PC-3 (cell line): Measurements from ENCODE around the gene IRS2. TPM values are rescaled to one million over a fixed set of nuclear protein-coding genes. Genes with fewer than 3 reads are reported as not detected.

ENCODE experiments used
- ATAC-seq: fragments of 200-7000 bp; cut with Tn5 transposase; 2 replicates; pipeline ENCODE4 v1.9.1; 2020; ENCODE audit warnings: mild to moderate bottlenecking, moderate library complexity
- BruUV-seq: library from RNA; stranded (reverse); fragments of 400-500 nt; replicated peaks from 2 replicates; lab custom pipeline; 2021; lab: Mats Ljungman, UMichigan
- CTCF ChIA-PET: fragments of 300-600 bp; sonication (Branson Sonifier 250); formaldehyde crosslinking; loops from one replicate; lab custom pipeline; 2022; ENCODE audit warnings: antibody characterized with exemption; lab: Charles Lee
- POLR2A ChIA-PET: fragments of 300-600 bp; sonication (Branson Sonifier 250); formaldehyde crosslinking; loops from one replicate; lab custom pipeline; 2022; ENCODE audit warnings: antibody characterized with exemption; ENCODE audit not compliant: unreplicated experiment; lab: Charles Lee
- DNase-seq: peaks from one replicate; pipeline ENCODE4 v3.0.0-alpha.2; 2015
- H2AFZ ChIP-seq: fragments of 300-600 bp; sonication (generic); 2 replicates; pipeline ENCODE4 v1.6.0; 2016; ENCODE audit warnings: antibody characterized with exemption, low read length
- H3F3A ChIP-seq: fragments of 300-600 bp; sonication (generic); one replicate; pipeline ENCODE4 v1.6.0; 2017; ENCODE audit warnings: antibody characterized with exemption, low read length, control low read depth, mild to moderate bottlenecking; ENCODE audit not compliant: unreplicated experiment
- H3K27ac ChIP-seq: fragments of 300-600 bp; sonication (generic); 2 replicates; pipeline ENCODE4 v1.5.1; 2016; ENCODE audit warnings: mild to moderate bottlenecking, low read length
- H3K27me3 ChIP-seq: fragments of 300-600 bp; sonication (generic); 2 replicates; pipeline ENCODE4 v1.6.1; 2016; ENCODE audit warnings: low read length, mixed read lengths
- H3K36me3 ChIP-seq: fragments of 300-600 bp; sonication (generic); 2 replicates; pipeline ENCODE4 v1.6.1; 2016; ENCODE audit warnings: low read depth, mixed run types, low read length, mixed read lengths
- H3K4me1 ChIP-seq: fragments of 300-600 bp; sonication (generic); 2 replicates; pipeline ENCODE4 v1.5.1; 2016; ENCODE audit warnings: low read length; ENCODE audit not compliant: insufficient read depth
- H3K4me2 ChIP-seq: fragments of 300-600 bp; sonication (generic); 2 replicates; pipeline ENCODE4 v1.6.0; 2016; ENCODE audit warnings: low read length
- H3K4me3 ChIP-seq: fragments of 300-600 bp; sonication (generic); 2 replicates; pipeline ENCODE4 v1.5.1; 2016; ENCODE audit warnings: mild to moderate bottlenecking, low read length, mixed read lengths
- H3K79me2 ChIP-seq: fragments of 300-600 bp; sonication (generic); 2 replicates; pipeline ENCODE4 v1.6.1; 2017; ENCODE audit warnings: low read length, mixed read lengths
- H3K9ac ChIP-seq: fragments of 300-600 bp; sonication (generic); 2 replicates; pipeline ENCODE4 v1.6.0; 2016; ENCODE audit warnings: mild to moderate bottlenecking, low read length
- H3K9me2 ChIP-seq: fragments of 300-600 bp; sonication (generic); replicated peaks from 2 replicates; pipeline ENCODE4 v1.6.1; 2016; ENCODE audit warnings: mixed run types, low read length, mixed read lengths
- H3K9me3 ChIP-seq: fragments of 300-600 bp; sonication (generic); 2 replicates; pipeline ENCODE4 v1.6.1; 2016; ENCODE audit warnings: low read length, mixed read lengths
- H4K20me1 ChIP-seq: fragments of 300-600 bp; sonication (generic); 2 replicates; pipeline ENCODE4 v1.6.1; 2016; ENCODE audit warnings: low read length, mixed read lengths
- EZH2 ChIP-seq: fragments of 300-600 bp; sonication (generic); IDR thresholded peaks from one replicate; pipeline ENCODE4 v1.6.1; 2017; ENCODE audit warnings: antibody characterized with exemption, mild to moderate bottlenecking, low read length; ENCODE audit not compliant: unreplicated experiment
- EZH2phosphoT487 ChIP-seq: fragments of 300-600 bp; sonication (generic); IDR thresholded peaks from 2 replicates; pipeline ENCODE4 v1.6.1; 2018; ENCODE audit warnings: mild to moderate bottlenecking, antibody characterized with exemption, low read length, borderline replicate concordance
- intact Hi-C: fragments of 100-400 bp; cut with micrococcal nuclease; formaldehyde crosslinking; loops from 2 replicates; pipeline ENCODE4 v1.9.0; 2023
- total RNA-seq: library from RNA; depleted of rRNA; stranded (reverse); fragments of >200 nt; gene quantifications from 2 replicates; pipeline ENCODE4 v1.2.3, GENCODE V29; 2014
- TF ChIP-seq, protein P1 (sequence below): fragments of 300-600 bp; sonication (generic); conservative IDR thresholded peaks from 2 replicates; pipeline ENCODE4 v1.5.1; 2017; ENCODE audit warnings: antibody characterized with exemption, low read depth, mild to moderate bottlenecking, low read length

Gene IRS2
- total RNA-seq, 1 experiment from 2014 or later = 5.6 TPM

DNA sequence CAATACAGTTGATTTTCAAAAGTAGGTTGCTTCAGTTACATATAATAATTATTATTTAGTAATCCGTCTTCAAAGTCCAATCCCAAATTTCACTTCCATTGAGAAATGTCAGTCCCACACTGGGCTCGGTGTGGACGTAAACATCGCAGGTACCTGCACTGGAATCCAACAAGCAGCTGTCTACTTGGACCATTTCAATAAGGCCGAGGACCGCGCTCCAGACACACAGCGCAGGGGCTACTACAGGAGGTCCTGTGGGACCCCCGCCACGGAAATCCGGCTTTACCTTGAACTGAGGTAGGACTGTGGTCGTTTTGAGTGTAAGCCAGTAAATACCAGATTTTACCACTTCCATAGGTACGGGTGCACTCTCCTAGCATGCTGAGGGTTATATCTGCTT is 30.8 kb downstream of the IRS2 start:
- no TSS peak for BruUV-seq
- H2AFZ ChIP-seq = no peak overlapping the region
- no peaks in the 10 kb centered on the region for H4K20me1 ChIP-seq
- H3K79me2 ChIP-seq = no peaks in the 10 kb centered on the region
- no peak overlapping the region for H3K4me2 ChIP-seq
- H3K9ac ChIP-seq = no peak overlapping the region
- ATAC-seq (no peak), DNase-seq (no peak)
- ChIA-PET CTCF (no interaction called here), POLR2A (no interaction called here)
- H3K27ac ChIP-seq = no peak overlapping the region
- no peaks in the 10 kb centered on the region for H3K36me3 ChIP-seq
- no peaks in the 10 kb centered on the region for H3K9me3 ChIP-seq
- no peaks in the 10 kb centered on the region for H3F3A ChIP-seq
- no peaks in the 10 kb centered on the region for H3K4me1 ChIP-seq
- TF ChIP-seq EZH2 (no peak), EZH2phosphoT487 (no peak)
- TF ChIP-seq, protein P1, sequence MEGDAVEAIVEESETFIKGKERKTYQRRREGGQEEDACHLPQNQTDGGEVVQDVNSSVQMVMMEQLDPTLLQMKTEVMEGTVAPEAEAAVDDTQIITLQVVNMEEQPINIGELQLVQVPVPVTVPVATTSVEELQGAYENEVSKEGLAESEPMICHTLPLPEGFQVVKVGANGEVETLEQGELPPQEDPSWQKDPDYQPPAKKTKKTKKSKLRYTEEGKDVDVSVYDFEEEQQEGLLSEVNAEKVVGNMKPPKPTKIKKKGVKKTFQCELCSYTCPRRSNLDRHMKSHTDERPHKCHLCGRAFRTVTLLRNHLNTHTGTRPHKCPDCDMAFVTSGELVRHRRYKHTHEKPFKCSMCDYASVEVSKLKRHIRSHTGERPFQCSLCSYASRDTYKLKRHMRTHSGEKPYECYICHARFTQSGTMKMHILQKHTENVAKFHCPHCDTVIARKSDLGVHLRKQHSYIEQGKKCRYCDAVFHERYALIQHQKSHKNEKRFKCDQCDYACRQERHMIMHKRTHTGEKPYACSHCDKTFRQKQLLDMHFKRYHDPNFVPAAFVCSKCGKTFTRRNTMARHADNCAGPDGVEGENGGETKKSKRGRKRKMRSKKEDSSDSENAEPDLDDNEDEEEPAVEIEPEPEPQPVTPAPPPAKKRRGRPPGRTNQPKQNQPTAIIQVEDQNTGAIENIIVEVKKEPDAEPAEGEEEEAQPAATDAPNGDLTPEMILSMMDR = no peak
- no peaks in the 10 kb centered on the region for H3K9me2 ChIP-seq
- intact Hi-C loops = no loop called here
- H3K27me3 ChIP-seq = no peaks in the 10 kb centered on the region
- H3K4me3 ChIP-seq = no peak overlapping the region

DNA sequence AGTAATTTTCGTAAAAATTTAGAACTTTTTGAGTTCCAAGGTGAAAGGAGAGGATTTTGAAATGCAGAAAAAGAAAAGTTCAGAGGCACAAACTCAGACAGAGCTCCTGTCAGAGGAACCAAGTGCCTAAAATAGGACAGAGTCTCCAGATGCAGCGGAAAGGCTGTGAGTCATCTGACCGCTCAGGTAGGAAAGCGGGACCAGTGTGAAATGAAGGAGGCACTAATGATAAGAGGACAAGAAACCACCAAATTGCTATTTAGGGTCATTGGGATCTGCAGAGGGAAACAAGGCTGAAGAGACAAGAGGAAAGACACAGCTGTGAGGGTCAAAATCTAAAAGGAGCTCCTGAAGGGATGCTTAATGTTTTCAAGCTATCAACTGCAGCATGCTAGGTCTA is 34.9 kb downstream of the IRS2 start:
- no peaks in the 10 kb centered on the region for H3F3A ChIP-seq
- no peaks in the 10 kb centered on the region for H3K27me3 ChIP-seq
- POLR2A ChIA-PET = no interaction called here
- no peak overlapping the region for H3K4me3 ChIP-seq
- intact Hi-C loops = no loop called here
- H4K20me1 ChIP-seq = no peaks in the 10 kb centered on the region
- no peaks in the 10 kb centered on the region for H3K9me2 ChIP-seq
- CTCF ChIA-PET = no interaction called here
- H3K4me2 ChIP-seq = no peak overlapping the region
- no TSS peak for BruUV-seq
- DNase-seq = no peak
- no peaks in the 10 kb centered on the region for H3K9me3 ChIP-seq
- H3K36me3 ChIP-seq = no peaks in the 10 kb centered on the region
- no peak overlapping the region for H2AFZ ChIP-seq
- H3K4me1 ChIP-seq = no peaks in the 10 kb centered on the region
- TF ChIP-seq EZH2 (no peak), EZH2phosphoT487 (no peak)
- TF ChIP-seq, protein P1 = no peak
- H3K79me2 ChIP-seq = no peaks in the 10 kb centered on the region
- no peak overlapping the region for H3K9ac ChIP-seq
- ATAC-seq = no peak
- H3K27ac ChIP-seq = no peak overlapping the region

DNA sequence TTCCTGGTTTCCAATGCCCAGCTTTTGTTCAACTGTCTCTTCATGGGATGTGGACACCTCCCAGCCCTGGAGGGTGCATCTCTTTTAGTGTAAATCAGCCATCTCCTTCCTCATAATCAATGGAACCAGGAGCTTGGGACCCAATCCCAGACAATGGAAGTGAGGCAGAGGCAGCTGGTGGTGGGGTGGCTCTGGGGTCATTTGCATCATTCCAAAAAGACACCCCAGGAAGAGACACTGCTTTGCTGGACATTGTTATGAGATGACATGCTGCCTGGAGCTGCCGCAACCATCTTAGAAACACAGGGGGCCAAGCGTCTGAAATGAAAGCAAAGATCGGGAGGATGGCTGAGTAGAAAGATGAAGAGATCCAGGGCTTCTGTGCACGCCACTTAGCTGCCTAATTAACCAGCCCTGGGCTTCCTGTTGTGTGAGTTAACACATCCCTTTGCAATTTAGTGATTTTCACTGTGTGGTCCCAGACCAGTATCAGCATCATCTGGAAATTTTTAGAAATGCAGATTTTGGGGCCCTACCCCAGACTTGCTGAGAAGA is 36.1 kb downstream of the IRS2 start:
- Histone ChIP-seq H3K36me3 (no peaks in the 10 kb centered on the region), H3K4me2 (no peak overlapping the region), H3F3A (no peaks in the 10 kb centered on the region), H3K4me1 (no peaks in the 10 kb centered on the region), H3K27me3 (no peaks in the 10 kb centered on the region), H3K9me2 (no peaks in the 10 kb centered on the region), H4K20me1 (no peaks in the 10 kb centered on the region), H3K4me3 (no peak overlapping the region), H3K9ac (no peak overlapping the region), H3K9me3 (no peaks in the 10 kb centered on the region), H2AFZ (no peak overlapping the region), H3K27ac (no peak overlapping the region), H3K79me2 (no peaks in the 10 kb centered on the region)
- intact Hi-C loops = no loop called here
- BruUV-seq = no TSS peak
- DNase-seq (no peak), ATAC-seq (no peak)
- ChIA-PET CTCF (interaction anchor here (0.5 kb wide), 1 partner anchor 788 kb away, joined by 7 read pairs; no protein-coding TSS in a partner anchor), POLR2A (no interaction called here)
- TF ChIP-seq EZH2phosphoT487 (no peak), EZH2 (no peak)
- TF ChIP-seq, protein P1 = no peak
